Brain pericyte (primary cell): ENCODE measurements around the gene UVRAG.

Experiments used
- DNase-seq: peaks from one replicate; pipeline ENCODE4 v3.0.0-alpha.2; 2012; ENCODE audit warnings: low read depth, low spot score

The UVRAG gene

GRCh38 chr11:75814677-75815344 is at the start of gene UVRAG:
UVRAG (plus strand) TSS chr11:75815210; CDS start chr11:75815408, 198 bp downstream.
- peak; percentile 99 for DNase-seq

- no peak for DNase-seq
Measured at GRCh38 chr11:75766443-75767227, 48.4 kb upstream of the UVRAG start.

- DNase-seq: no peak
Measured at GRCh38 chr11:75767228-75767572, 47.8 kb upstream of the UVRAG start.

- no peak for DNase-seq
Measured at GRCh38 chr11:75767793-75768111, 47.3 kb upstream of the UVRAG start.

- no peak for DNase-seq
Measured at GRCh38 chr11:75768112-75768908, 46.7 kb upstream of the UVRAG start, which contains the start of gene DGAT2. DGAT2 (plus strand) TSS chr11:75768778; CDS start chr11:75768992, 214 bp downstream.

GRCh38 chr11:75768909-75769771 is 45.9 kb upstream of the UVRAG start:
- DNase-seq: no peak

GRCh38 chr11:75770102-75770501 is 44.9 kb upstream of the UVRAG start:
- DNase-seq: no peak

- DNase-seq: no peak
Measured at GRCh38 chr11:75771646-75772410, 43.2 kb upstream of the UVRAG start.

GRCh38 chr11:75773595-75774353 is 41.2 kb upstream of the UVRAG start:
- DNase-seq: no peak

- no peak for DNase-seq
Measured at GRCh38 chr11:75775056-75775455, 40.0 kb upstream of the UVRAG start.

- no peak for DNase-seq
Measured at GRCh38 chr11:75776546-75776945, 38.5 kb upstream of the UVRAG start.

GRCh38 chr11:75777461-75778110 is 37.4 kb upstream of the UVRAG start:
- no peak for DNase-seq

GRCh38 chr11:75778962-75779361 is 36.0 kb upstream of the UVRAG start:
- no peak for DNase-seq

- DNase-seq: no peak
Measured at GRCh38 chr11:75779960-75780359, 35.0 kb upstream of the UVRAG start.

- no peak for DNase-seq
Measured at GRCh38 chr11:75780888-75781287, 34.1 kb upstream of the UVRAG start.

- DNase-seq: no peak
Measured at GRCh38 chr11:75781296-75781695, 33.7 kb upstream of the UVRAG start.

- DNase-seq: no peak
Measured at GRCh38 chr11:75781831-75782230, 33.2 kb upstream of the UVRAG start.

- DNase-seq: no peak
Measured at GRCh38 chr11:75782540-75783263, 32.3 kb upstream of the UVRAG start.
